LNCAP (cell line): ENCODE results near the gene ACACA.

Experiments used
- CTCF ChIP-seq: fragments of 450-650 bp; IDR thresholded peaks from 2 replicates; pipeline ENCODE4 v1.5.1; 2017; ENCODE audit warnings: mild to moderate bottlenecking

The ACACA gene

GRCh38 chr17:37358098-37358829, 48.4 kb downstream of the ACACA start:
- TF ChIP-seq CTCF, result no peak

GRCh38 chr17:37344519-37344918, 62.1 kb downstream of the ACACA start:
- TF ChIP-seq CTCF, result no peak

GRCh38 chr17:37342589-37342988, 64.0 kb downstream of the ACACA start:
- no peak for TF ChIP-seq CTCF

GRCh38 chr17:37340804-37341203, 65.8 kb downstream of the ACACA start:
- no peak for TF ChIP-seq CTCF

- TF ChIP-seq CTCF, result no peak
Observed at GRCh38 chr17:37339321-37339720, 67.3 kb downstream of the ACACA start.

- TF ChIP-seq CTCF, result no peak
Observed at GRCh38 chr17:37338847-37339246, 67.8 kb downstream of the ACACA start.

GRCh38 chr17:37327341-37328090, 79.1 kb downstream of the ACACA start:
- TF ChIP-seq CTCF, result no peak
